Neutrophil (primary cell): ENCODE measurements around the gene OLFM2.
"Not testable (repeated sequence)": the region's sequence is repeated elsewhere in the genome, so short reads cannot be mapped to it uniquely, and the experiment has no call there.

Source experiments
- H3K27ac ChIP-seq: fragments of 200-600 bp; sonication (generic); 2 replicates; pipeline ENCODE4 v1.5.1; 2016; ENCODE audit warnings: mild to moderate bottlenecking, moderate library complexity
- H3K27me3 ChIP-seq: fragments of 200-600 bp; sonication (generic); 2 replicates; pipeline ENCODE4 v1.6.0; 2016; ENCODE audit warnings: mild to moderate bottlenecking
- H3K36me3 ChIP-seq: fragments of 200-600 bp; sonication (generic); 2 replicates; pipeline ENCODE4 v1.5.1; 2017
- H3K4me1 ChIP-seq, 2 experiments: fragments of 200-600 bp in 1 of 2; sonication (generic) in 1 of 2; 1 replicate in 1 of 2; 2 replicates in 1 of 2; pipeline versions ENCODE4 v1.5.1 to v1.6.1; 2013 to 2016; ENCODE audit warnings: low read depth in 1 of 2, low read length in 1 of 2, mild to moderate bottlenecking in 1 of 2, moderate library complexity in 1 of 2; ENCODE audit not compliant: control insufficient read depth in 1 of 2, insufficient read depth in 1 of 2
- H3K4me3 ChIP-seq, 2 experiments: fragments of 200-600 bp in 1 of 2; sonication (generic) in 1 of 2; 1 replicate in 1 of 2; 2 replicates in 1 of 2; pipeline ENCODE4 v1.5.1; 2013 to 2016; ENCODE audit warnings: low read depth in 1 of 2, low read length in 1 of 2, mild to moderate bottlenecking in 1 of 2, moderate library complexity in 1 of 2
- H3K9me3 ChIP-seq: fragments of 200-600 bp; sonication (generic); 2 replicates; pipeline ENCODE4 v1.5.1; 2016
- TF ChIP-seq, protein P1 (sequence below): fragments of 200-600 bp; sonication (generic); IDR thresholded peaks from 2 replicates; pipeline ENCODE4 v1.5.1; 2016; ENCODE audit warnings: antibody characterized with exemption

OLFM2 gene

DNA sequence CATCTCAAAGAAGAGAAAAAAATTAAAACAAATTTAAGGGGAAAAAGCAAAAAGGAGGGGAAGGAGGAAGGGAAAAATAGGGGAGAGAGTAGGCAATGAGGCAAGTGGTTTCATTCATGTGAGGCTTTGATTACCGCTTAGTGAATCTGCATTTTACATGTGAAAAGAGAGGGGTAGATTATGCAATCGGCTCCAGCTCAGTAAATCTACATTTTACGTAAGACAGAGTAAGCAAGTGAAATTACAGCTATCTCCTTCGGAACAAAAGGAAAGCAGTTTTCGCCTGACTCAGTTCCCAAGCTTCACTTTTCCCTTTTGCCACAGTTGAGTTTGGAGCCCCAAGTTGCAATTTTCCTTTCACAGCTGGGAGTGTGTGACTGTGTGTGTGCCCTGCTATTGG lies 16.0 kb upstream of the OLFM2 start:
- Histone ChIP-seq H3K9me3 (no peaks in the 10 kb centered on the region), H3K27me3 (peaks cover 7% of the 10 kb centered on the region), H3K36me3 (no peaks in the 10 kb centered on the region), H3K4me1 (no peaks in the 10 kb centered on the region), H3K4me3 (no peak overlapping the region), H3K27ac (no peak overlapping the region)
- TF ChIP-seq, protein P1, sequence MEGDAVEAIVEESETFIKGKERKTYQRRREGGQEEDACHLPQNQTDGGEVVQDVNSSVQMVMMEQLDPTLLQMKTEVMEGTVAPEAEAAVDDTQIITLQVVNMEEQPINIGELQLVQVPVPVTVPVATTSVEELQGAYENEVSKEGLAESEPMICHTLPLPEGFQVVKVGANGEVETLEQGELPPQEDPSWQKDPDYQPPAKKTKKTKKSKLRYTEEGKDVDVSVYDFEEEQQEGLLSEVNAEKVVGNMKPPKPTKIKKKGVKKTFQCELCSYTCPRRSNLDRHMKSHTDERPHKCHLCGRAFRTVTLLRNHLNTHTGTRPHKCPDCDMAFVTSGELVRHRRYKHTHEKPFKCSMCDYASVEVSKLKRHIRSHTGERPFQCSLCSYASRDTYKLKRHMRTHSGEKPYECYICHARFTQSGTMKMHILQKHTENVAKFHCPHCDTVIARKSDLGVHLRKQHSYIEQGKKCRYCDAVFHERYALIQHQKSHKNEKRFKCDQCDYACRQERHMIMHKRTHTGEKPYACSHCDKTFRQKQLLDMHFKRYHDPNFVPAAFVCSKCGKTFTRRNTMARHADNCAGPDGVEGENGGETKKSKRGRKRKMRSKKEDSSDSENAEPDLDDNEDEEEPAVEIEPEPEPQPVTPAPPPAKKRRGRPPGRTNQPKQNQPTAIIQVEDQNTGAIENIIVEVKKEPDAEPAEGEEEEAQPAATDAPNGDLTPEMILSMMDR, result no peak

DNA sequence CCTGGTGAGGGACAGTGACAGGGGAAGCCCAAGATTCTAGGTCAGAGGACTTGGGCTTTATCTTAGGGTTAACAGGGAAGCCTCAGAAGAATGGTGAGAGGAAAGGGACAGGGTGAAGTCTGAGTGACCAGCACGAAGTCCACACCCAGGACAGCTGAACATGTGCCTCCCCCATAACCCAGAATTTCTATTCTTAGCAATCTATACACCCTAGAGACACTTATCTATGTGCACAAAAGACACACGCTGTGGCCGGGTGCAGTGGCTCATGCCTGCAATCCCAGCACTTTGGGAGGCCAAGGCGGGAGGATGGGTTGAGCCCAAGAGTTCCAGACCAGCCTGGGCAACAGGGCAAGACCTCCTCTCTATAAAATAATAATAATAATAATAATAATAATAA lies 11.1 kb upstream of the OLFM2 start:
- Histone ChIP-seq H3K36me3 (no peaks in the 10 kb centered on the region), H3K27me3 (peaks cover 5% of the 10 kb centered on the region), H3K4me1 (no peaks in the 10 kb centered on the region), H3K27ac (no peak overlapping the region), H3K9me3 (no peaks in the 10 kb centered on the region), H3K4me3 (no peak overlapping the region)
- TF ChIP-seq, protein P1, result no peak

DNA sequence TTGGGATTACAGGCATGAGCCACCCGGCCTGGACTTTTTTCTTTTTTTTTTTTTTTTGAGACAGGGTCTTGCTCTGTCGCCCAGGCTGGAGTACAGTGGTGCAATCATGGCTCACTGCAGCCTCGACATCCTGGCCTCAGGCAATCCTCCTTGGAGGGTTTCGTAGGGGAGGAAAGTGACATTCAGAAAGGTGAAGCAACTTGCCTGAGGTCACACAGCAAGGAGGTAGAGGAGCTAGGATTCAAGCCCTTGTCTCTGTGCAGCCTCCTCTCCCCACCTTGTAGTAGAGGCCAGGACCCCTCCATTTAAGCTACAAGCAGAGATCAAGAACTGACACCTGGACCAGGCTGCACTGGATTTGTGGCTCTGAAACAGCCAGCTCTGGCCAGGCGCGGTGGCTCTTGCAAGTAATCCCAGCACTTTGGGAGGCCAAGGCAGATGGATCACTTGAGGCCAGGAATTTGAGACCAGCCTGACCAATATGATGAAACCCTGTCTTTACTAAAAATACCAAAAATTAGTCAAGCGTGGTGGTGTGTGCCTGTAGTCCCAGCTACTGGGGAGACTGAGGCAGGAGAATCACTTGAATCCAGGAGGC lies 10.3 kb upstream of the OLFM2 start:
- not testable (repeated sequence) for H3K9me3 ChIP-seq, H3K36me3 ChIP-seq, H3K4me3 ChIP-seq, H3K27me3 ChIP-seq, H3K27ac ChIP-seq, H3K4me1 ChIP-seq

DNA sequence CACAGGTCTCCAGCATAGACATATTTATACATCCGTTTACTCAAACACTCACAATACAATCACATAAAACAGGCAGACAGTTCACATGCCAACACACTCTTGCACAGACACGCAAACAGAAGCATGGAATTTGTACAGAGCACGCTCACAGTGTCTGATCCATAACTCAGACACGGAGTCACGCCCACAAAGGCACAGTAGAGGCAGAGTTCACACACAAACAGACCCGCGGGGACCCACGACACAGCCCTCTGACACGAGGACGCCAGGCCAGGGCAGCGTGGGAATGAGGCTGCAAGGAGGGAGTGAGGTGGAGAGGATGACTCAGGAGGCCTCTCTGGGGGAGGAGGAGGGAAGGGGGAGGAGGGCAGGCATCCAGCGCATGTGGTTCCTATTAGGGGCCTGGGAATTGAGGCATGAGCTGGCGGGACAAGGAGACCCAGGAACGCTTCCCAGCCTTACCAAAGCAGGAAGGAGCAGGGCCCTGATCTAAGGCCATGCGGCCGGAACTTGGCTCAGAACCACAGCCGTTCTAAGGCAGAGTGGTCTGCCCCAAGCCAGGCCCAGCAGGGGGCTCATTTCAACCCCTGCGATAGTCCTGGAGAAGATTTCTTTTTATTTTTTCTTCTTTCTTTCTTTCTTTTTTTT lies 9.1 kb upstream of the OLFM2 start:
- H3K4me3 ChIP-seq, result no peak overlapping the region

DNA sequence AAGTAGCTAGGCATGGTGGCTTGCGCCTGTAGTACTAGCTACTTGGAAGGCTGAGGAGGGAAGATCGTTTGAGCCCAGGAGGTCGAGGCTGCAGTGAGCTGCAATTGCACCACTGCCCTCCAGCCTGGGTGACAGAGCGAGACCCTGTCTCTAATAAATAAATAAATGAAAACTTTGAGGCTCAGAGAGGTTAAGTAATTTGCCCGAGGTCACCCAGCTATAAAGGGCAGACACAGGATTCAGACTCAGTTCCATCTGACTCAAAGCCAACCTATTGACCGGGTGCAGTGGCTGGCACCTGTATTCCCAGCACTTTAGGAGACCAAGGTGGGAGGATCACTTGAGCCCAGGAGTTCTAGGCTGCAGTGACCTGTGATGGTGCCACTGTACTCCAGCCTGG lies 7.4 kb upstream of the OLFM2 start:
- H3K27ac ChIP-seq, result no peak overlapping the region
- no peak overlapping the region for H3K4me3 ChIP-seq
- no peaks in the 10 kb centered on the region for H3K9me3 ChIP-seq
- H3K4me1 ChIP-seq, result no peaks in the 10 kb centered on the region
- TF ChIP-seq, protein P1, result no peak
- H3K36me3 ChIP-seq, result no peaks in the 10 kb centered on the region
- H3K27me3 ChIP-seq, result peaks cover 11% of the 10 kb centered on the region

More for the DNA sequence above, 9.1 kb upstream of the OLFM2 start:
- no peaks in the 10 kb centered on the region for H3K36me3 ChIP-seq
- no peak overlapping the region for H3K27ac ChIP-seq
- TF ChIP-seq, protein P1, result no peak
- no peaks in the 10 kb centered on the region for H3K27me3 ChIP-seq
- H3K9me3 ChIP-seq, result no peaks in the 10 kb centered on the region
- no peaks in the 10 kb centered on the region for H3K4me1 ChIP-seq

DNA sequence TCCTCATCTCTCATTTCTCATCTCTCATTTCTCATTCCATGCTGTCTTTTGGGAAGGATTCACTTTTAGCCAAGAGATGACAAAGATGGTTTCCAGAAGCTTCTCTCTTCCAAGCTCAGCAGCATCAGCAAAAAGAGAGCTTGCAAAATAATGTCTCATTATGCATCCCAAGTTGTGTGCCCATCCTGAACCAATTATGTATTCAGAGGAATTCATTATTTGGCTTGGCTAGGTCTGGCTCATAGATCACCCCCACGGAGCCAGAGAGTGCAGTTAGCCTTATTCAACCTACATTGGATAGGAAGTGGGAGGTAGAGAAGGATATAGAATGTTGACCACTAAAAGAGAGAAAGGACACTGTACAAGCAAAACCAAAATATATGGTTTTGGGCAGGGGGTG lies 5.4 kb upstream of the OLFM2 start:
- Histone ChIP-seq H3K4me3 (no peak overlapping the region), H3K36me3 (no peaks in the 10 kb centered on the region), H3K4me1 (no peaks in the 10 kb centered on the region), H3K27ac (no peak overlapping the region), H3K9me3 (no peaks in the 10 kb centered on the region), H3K27me3 (peaks cover 32% of the 10 kb centered on the region)
- TF ChIP-seq, protein P1, result no peak
